Dedifferentiated amniotic fluid mesenchymal stem cell (primary cell): Measurements from ENCODE around the gene ALOX12.
"Not testable (repeated sequence)": the region's sequence is repeated elsewhere in the genome, so short reads cannot be mapped to it uniquely, and the experiment has no call there.

Source experiments
- DNase-seq: peaks from one replicate; pipeline ENCODE4 v3.0.0-alpha.2; 2016; ENCODE audit errors: extremely low spot score

ALOX12 gene

GRCh38 chr17:7045492-7046126 is 49.8 kb downstream of the ALOX12 start:
- peak; percentile 87 for DNase-seq

GRCh38 chr17:7046127-7046724 is 50.4 kb downstream of the ALOX12 start:
- DNase-seq: no peak

- not testable (repeated sequence) for DNase-seq
These were observed 51.0 kb downstream of the ALOX12 start for GRCh38 chr17:7046725-7047397.

- DNase-seq: no peak
These were observed 51.7 kb downstream of the ALOX12 start for GRCh38 chr17:7047566-7047965.

- DNase-seq: no peak
These were observed 53.1 kb downstream of the ALOX12 start for GRCh38 chr17:7048968-7049367.

GRCh38 chr17:7050583-7050982 is 54.7 kb downstream of the ALOX12 start:
- DNase-seq: not testable (repeated sequence)

- DNase-seq: no peak
These were observed 60.5 kb downstream of the ALOX12 start for GRCh38 chr17:7056386-7056785.

GRCh38 chr17:7058831-7059447 is 63.1 kb downstream of the ALOX12 start:
- DNase-seq: no peak
